Neural cell (in vitro differentiated cells): ENCODE measurements around the gene MYL7.

Source experiments
- CTCF ChIP-seq: fragments of 450-650 bp; IDR thresholded peaks from 2 replicates; pipeline ENCODE4 v1.5.1; 2014; ENCODE audit warnings: antibody characterized with exemption, mild to moderate bottlenecking, moderate library complexity; ENCODE audit not compliant: poor library complexity, severe bottlenecking
- EZH2 ChIP-seq: fragments of 200-600, 300-800 bp; shearing (Covaris generic), sonication (generic); IDR thresholded peaks from 2 replicates; pipeline ENCODE4 v1.6.1; 2014; ENCODE audit warnings: antibody characterized with exemption, low read length, borderline replicate concordance, mild to moderate bottlenecking; ENCODE audit not compliant: insufficient read depth, poor library complexity, severe bottlenecking
- POLR2AphosphoS5 ChIP-seq: IDR thresholded peaks from 2 replicates; pipeline ENCODE4 v1.6.1; 2012
- REST ChIP-seq: IDR thresholded peaks from 2 replicates; pipeline ENCODE4 v1.6.1; 2012; ENCODE audit warnings: borderline replicate concordance
- SMC3 ChIP-seq: fragments of 450-650 bp; conservative IDR thresholded peaks from 2 replicates; pipeline ENCODE4 v1.6.1; 2014; ENCODE audit warnings: antibody characterized with exemption, mild to moderate bottlenecking, moderate library complexity; ENCODE audit not compliant: poor library complexity
- TAF1 ChIP-seq: IDR thresholded peaks from 2 replicates; pipeline ENCODE4 v1.6.1; 2012; ENCODE audit warnings: low read depth

- TF ChIP-seq CTCF: no peak
- no peak for TF ChIP-seq TAF1
- no peak for TF ChIP-seq SMC3
- TF ChIP-seq POLR2AphosphoS5: no peak
- TF ChIP-seq EZH2: no peak
- TF ChIP-seq REST: no peak
Measured at GRCh38 chr7:44163591-44163990, 22.5 kb upstream of the MYL7 start.
